ENCODE results near the gene FGF11.

FGF11 gene

GRCh38 chr17:7439462-7440112 lies at the start of gene FGF11:
FGF11 (plus strand) TSS chr17:7439512; CDS start chr17:7439621, 109 bp downstream.
- Mint-ChIP-seq H3K4me1 (ENCODE audit: low read depth) (peaks cover 43% of the 10 kb centered on the region), H3K36me3 (ENCODE audit: low read depth) (peaks cover 20% of the 10 kb centered on the region), H3K4me3 (peak within 1 kb of the TSS; percentile 88), H3K27ac (peak within 1 kb of the TSS; percentile 83), H3K27me3 (ENCODE audit: low read depth) (peaks cover 19% of the 10 kb centered on the region), H3K9me3 (no peaks in the 10 kb centered on the region)

GRCh38 chr17:7389924-7390910 lies 49.1 kb upstream of the FGF11 start:
- no peaks in the 10 kb centered on the region for H3K27me3 Mint-ChIP-seq (ENCODE audit: low read depth)
- no peaks in the 10 kb centered on the region for H3K9me3 Mint-ChIP-seq
- no peak overlapping the region for H3K4me3 Mint-ChIP-seq
- peaks cover 14% of the 10 kb centered on the region for H3K4me1 Mint-ChIP-seq (ENCODE audit: low read depth)
- no peak overlapping the region for H3K27ac Mint-ChIP-seq
- H3K36me3 Mint-ChIP-seq (ENCODE audit: low read depth), result peaks cover 17% of the 10 kb centered on the region

GRCh38 chr17:7391307-7391706 lies 48.0 kb upstream of the FGF11 start:
- peaks cover 17% of the 10 kb centered on the region for H3K4me1 Mint-ChIP-seq (ENCODE audit: low read depth)
- H3K27me3 Mint-ChIP-seq (ENCODE audit: low read depth), result no peaks in the 10 kb centered on the region
- no peak overlapping the region for H3K27ac Mint-ChIP-seq
- no peaks in the 10 kb centered on the region for H3K9me3 Mint-ChIP-seq
- peak overlapping the region; percentile 38 for H3K4me3 Mint-ChIP-seq
- H3K36me3 Mint-ChIP-seq (ENCODE audit: low read depth), result peaks cover 17% of the 10 kb centered on the region

DNA sequence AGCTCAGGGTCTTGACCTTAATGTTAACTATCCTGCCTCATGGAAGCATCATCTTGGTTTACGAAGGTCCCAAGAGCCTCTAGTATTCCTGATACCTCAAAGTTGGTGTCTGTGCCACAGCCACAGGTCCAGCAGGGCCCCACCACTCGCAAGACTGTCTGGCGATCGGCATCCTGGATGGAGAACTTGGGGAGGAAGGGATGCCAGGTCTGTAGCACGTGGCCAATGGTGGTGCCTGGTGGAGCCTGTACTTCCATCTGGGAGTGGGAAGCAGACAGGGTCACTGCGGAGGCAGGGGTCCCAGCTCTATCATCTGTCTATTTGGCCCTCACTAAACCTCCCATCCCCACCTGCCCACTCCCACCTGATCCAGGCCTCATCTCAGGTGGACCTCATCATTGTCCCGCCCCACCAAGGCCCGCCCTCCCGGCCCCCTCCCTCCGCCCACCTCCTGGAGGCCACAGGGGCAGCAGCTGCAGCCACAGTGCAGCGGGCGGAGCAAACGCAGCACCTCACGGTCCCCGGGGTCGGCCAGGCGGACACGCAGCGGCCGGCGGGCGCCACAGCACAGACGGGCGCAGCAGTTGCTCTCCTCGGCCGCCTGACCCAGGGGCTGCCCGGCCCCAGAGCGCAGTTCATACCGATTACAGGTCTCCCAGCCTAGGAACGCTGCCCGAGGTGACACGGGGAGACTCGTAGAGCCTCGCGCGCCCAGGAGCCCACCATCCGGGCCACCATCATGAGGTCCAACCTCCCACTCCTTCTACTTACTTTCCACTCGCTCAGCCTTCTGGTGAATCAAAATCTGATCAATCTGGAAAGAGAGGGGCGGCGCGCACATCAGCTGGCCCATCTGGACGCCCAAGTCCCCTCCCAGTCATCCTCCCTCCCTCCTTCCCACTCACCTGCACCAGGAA lies 46.4 kb upstream of the FGF11 start:
- peak overlapping the region; percentile 50 for H3K27ac Mint-ChIP-seq
- H3K4me3 Mint-ChIP-seq, result peak overlapping the region; percentile 94
- H3K4me1 Mint-ChIP-seq (ENCODE audit: low read depth), result peaks cover 17% of the 10 kb centered on the region
- H3K27me3 Mint-ChIP-seq (ENCODE audit: low read depth), result no peaks in the 10 kb centered on the region
- H3K36me3 Mint-ChIP-seq (ENCODE audit: low read depth), result peaks cover 15% of the 10 kb centered on the region
- no peaks in the 10 kb centered on the region for H3K9me3 Mint-ChIP-seq

GRCh38 chr17:7393613-7394451 lies 45.5 kb upstream of the FGF11 start:
- Mint-ChIP-seq H3K27ac (peak overlapping the region; percentile 78), H3K9me3 (no peaks in the 10 kb centered on the region), H3K27me3 (ENCODE audit: low read depth) (no peaks in the 10 kb centered on the region), H3K36me3 (ENCODE audit: low read depth) (peaks cover 15% of the 10 kb centered on the region), H3K4me1 (ENCODE audit: low read depth) (peaks cover 17% of the 10 kb centered on the region), H3K4me3 (peak overlapping the region; percentile 94)

DNA sequence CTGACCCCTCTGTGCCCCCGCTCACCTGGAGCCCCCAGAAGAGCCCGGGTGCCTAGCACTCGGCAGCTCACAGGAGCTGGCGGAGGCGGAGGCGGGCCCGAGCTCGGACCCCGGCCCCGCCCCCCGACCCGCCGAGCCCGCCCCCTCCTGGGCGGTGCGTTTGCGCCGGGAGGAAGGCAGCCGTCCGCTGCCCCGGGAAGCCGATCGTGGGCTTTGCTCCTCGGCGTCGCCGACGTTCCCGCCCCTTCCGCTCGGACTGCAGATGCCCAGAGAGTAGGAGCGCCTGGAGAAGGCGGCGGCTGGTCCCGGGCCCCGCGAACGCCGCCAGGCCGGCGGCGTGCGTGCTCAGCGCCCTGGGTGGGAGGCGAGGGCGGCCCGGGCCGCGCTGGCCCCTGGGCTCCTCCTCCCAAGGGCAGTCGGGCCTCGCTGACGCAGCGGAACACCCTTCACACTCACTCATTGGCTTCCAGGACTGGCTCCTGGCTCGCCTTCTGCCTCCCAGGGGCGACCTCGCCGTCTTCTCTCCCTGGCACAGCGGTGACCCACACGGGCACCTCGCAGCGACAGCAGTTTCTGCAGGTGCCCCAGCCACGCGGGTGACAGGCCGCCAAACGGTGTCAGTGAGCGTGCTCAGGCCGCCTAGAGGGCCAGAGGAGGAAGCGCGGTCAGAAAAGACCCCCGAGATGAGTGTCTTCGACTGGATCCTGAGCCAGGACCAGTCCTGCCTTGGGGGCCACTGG lies 44.7 kb upstream of the FGF11 start, which contains the start of gene PLSCR3:
Gene PLSCR3, minus strand, starts transcription at position 74 of the 740 bp plus-strand sequence. CDS start 415 bp downstream, outside the sequence.
- peak within 1 kb of the TSS; percentile 94 for H3K4me3 Mint-ChIP-seq
- H3K36me3 Mint-ChIP-seq (ENCODE audit: low read depth), result peaks cover 15% of the 10 kb centered on the region
- no peaks in the 10 kb centered on the region for H3K9me3 Mint-ChIP-seq

DNA sequence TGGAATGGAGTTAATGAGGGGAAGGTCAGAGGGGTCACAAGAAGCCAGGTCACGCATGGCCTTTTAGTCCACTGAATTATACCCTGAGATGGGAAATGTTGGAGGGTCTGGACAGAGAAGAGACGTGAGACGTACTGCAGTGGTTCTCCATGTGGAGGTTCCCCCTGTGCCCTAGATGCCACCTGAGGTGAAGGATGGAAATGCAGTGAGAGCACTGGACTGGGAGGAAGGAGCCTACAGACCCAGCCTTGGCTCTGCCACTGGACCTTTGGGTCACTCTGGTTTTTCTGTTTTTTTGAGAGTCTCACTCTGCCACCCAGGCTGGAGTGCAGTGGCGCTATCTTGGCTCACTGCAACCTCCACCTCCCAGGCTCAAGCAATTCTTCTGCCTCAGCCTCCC lies 43.2 kb upstream of the FGF11 start:
- H3K4me3 Mint-ChIP-seq, result peak overlapping the region; percentile 17
- H3K27me3 Mint-ChIP-seq (ENCODE audit: low read depth), result no peaks in the 10 kb centered on the region
- no peaks in the 10 kb centered on the region for H3K9me3 Mint-ChIP-seq
- no peak overlapping the region for H3K27ac Mint-ChIP-seq
- H3K36me3 Mint-ChIP-seq (ENCODE audit: low read depth), result peaks cover 14% of the 10 kb centered on the region
- H3K4me1 Mint-ChIP-seq (ENCODE audit: low read depth), result peaks cover 19% of the 10 kb centered on the region

More for the DNA sequence above, 44.7 kb upstream of the FGF11 start, which contains the start of gene PLSCR3:
- Mint-ChIP-seq H3K27me3 (ENCODE audit: low read depth) (no peaks in the 10 kb centered on the region), H3K4me1 (ENCODE audit: low read depth) (peaks cover 17% of the 10 kb centered on the region), H3K27ac (peak within 1 kb of the TSS; percentile 92)

DNA sequence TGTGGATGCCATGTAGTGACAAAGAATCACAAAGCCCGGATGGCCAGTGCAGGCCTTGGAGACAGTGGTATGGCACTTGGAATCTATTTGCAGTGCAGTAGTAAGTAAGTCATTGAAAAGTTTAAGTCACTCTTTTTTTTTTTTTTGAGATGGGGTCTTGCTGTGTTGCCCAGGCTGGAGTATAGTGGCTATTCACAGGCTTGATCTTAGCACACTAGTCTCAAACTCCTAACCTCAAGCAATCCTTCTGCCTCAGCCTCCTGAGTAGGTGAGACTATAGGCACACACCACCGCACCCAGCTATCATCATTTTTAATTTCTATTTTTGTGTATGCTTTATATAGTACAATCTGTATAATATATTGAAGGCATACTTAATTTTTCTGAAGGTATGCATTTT lies 40.7 kb upstream of the FGF11 start:
- H3K4me3 Mint-ChIP-seq, result no peak overlapping the region
- H3K36me3 Mint-ChIP-seq (ENCODE audit: low read depth), result peaks cover 2% of the 10 kb centered on the region
- H3K27ac Mint-ChIP-seq, result no peak overlapping the region
- no peaks in the 10 kb centered on the region for H3K9me3 Mint-ChIP-seq
- H3K27me3 Mint-ChIP-seq (ENCODE audit: low read depth), result no peaks in the 10 kb centered on the region
- H3K4me1 Mint-ChIP-seq (ENCODE audit: low read depth), result peaks cover 18% of the 10 kb centered on the region

DNA sequence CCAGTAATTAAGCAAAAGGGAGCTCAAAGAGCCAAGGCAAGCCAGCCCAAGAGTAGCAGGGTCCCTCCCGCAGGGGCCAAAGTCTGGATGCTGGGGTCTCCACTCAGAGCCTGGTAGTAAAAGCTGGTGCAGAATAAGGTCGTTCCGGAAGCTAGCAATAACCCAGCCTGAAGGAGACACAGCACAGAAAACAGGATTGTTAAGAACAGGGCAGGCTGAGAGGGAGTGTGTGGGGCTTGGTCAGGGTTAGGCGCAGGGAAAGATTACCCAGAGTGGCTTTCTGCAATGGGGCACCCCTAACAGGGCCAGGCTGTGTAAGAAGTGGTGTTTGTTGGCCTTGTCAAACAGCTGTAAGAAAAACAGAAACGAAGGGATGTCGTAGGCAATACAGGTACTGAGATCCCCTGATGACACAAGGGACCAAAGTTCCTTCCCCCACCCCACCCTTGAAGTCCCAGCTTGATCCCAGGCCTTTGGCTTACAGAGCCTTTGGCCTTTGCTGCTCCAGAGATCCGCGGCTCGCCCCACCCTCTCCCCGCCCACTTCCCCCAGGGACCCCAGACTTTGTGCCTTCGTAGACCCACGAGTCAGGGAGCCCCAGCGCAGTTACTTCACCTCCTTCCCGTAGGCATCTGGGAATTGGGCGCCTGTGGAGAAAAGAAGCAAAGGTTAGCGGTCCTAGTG lies 36.1 kb upstream of the FGF11 start:
- H3K36me3 Mint-ChIP-seq (ENCODE audit: low read depth), result peaks cover 4% of the 10 kb centered on the region
- no peaks in the 10 kb centered on the region for H3K9me3 Mint-ChIP-seq
- H3K4me1 Mint-ChIP-seq (ENCODE audit: low read depth), result peaks cover 14% of the 10 kb centered on the region
- peak overlapping the region; percentile 86 for H3K4me3 Mint-ChIP-seq
- H3K27me3 Mint-ChIP-seq (ENCODE audit: low read depth), result peaks cover 20% of the 10 kb centered on the region
- H3K27ac Mint-ChIP-seq, result peak overlapping the region; percentile 90

GRCh38 chr17:7403727-7403976 lies 35.7 kb upstream of the FGF11 start:
- H3K36me3 Mint-ChIP-seq (ENCODE audit: low read depth), result peaks cover 4% of the 10 kb centered on the region
- H3K4me1 Mint-ChIP-seq (ENCODE audit: low read depth), result peaks cover 14% of the 10 kb centered on the region
- no peaks in the 10 kb centered on the region for H3K9me3 Mint-ChIP-seq
- H3K27ac Mint-ChIP-seq, result peak overlapping the region; percentile 90
- H3K4me3 Mint-ChIP-seq, result peak overlapping the region; percentile 86
- H3K27me3 Mint-ChIP-seq (ENCODE audit: low read depth), result peaks cover 20% of the 10 kb centered on the region

DNA sequence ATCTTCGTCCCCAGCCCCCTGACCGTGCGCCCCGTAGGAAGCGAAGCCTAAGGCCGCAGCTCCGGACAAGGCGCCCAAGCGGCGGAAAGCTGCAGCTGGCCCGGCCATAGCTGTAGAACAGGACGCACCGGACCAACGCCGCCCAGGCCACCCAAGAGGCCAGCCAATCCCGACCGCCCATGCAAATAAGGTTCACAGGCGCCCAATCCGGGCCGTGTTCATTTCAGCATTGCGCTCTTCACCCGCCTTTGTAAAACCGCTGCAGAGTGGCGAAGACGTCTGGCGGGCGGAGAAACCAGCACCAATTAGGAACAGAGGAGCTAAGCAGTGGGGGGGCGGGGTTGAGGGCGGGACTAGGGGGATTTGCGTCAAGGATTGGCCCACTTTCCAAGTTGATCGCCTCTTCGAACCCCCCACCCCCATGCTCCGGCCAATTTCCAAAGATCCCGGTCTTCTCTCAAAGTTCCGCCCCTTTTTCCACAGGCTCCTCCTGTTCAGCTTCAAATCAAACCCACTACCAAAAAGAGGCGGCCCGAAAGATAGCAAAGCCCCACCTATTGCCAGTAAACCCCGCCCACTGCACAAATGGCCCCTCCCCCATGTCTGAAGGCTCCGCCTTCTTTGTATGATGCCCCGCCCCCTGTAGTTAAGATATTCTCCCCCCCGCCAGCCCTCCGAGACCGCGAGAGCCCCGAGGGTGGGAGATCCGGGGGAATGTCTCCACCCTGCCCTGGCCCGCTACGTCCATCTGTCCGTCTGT lies 35.2 kb upstream of the FGF11 start, which contains the start of gene TMEM256:
Gene TMEM256, minus strand, starts transcription at position 121 of the 760 bp plus-strand sequence. Its CDS starts 13 bp downstream, at position 108.
- peak within 1 kb of the TSS; percentile 90 for H3K27ac Mint-ChIP-seq
- H3K9me3 Mint-ChIP-seq, result no peaks in the 10 kb centered on the region
- H3K4me1 Mint-ChIP-seq (ENCODE audit: low read depth), result peaks cover 14% of the 10 kb centered on the region
- peaks cover 23% of the 10 kb centered on the region for H3K27me3 Mint-ChIP-seq (ENCODE audit: low read depth)
- peaks cover 4% of the 10 kb centered on the region for H3K36me3 Mint-ChIP-seq (ENCODE audit: low read depth)
- H3K4me3 Mint-ChIP-seq, result peak within 1 kb of the TSS; percentile 86

Data from T-helper 1 cell treated with Interleukin-12 subunit alpha and Interleukin-12 subunit beta and Interleukin-4 antibody, amounts not matched to agents 30 μg/mL and 1 μg/mL, for 36 hours (primary cell).